Measurements from ENCODE around the gene C6orf118. TPM values are rescaled to one million over a fixed set of nuclear protein-coding genes. Genes with fewer than 3 reads are reported as not detected.

Gene C6orf118
- total RNA-seq, 4 donors from 2014 or later, result 2.6 to 2.8 TPM; not detected in 2

DNA sequence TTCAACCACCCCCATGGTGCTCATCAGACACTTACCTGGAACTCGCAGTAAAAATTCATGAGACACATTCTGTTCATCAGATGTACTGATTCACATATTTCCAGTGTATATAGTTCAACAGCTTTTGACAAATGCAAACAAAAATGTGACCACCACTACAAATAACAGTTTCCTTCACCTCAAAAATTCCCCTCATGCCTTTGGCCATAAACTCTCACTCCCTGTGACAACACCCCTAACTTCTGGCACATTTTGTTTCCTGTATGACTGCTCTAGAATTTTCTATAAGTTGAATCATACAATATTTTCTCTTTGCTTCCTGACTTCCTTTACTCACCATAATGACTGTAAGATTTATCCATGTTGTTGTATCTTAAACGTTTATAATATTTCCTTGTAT lies 63.7 kb downstream of the C6orf118 start:
- Histone ChIP-seq H3K4me3 (no peak overlapping the region), H3K27ac (no peak overlapping the region), H3K4me1 (no peaks in the 10 kb centered on the region), H3K9me3 (no peaks in the 10 kb centered on the region), H3K36me3 (no peaks in the 10 kb centered on the region), H3K27me3 (no peaks in the 10 kb centered on the region)
- no peak for DNase-seq
- TF ChIP-seq POLR2A (IDR thresholded peaks at IDR 0.05), result no peak
- TF ChIP-seq CTCF (IDR thresholded peaks at IDR 0.05), result no peak
- intact Hi-C loops (cut with DNase I; ENCODE audit: low total_unique reads), result no loop called here

GRCh38 chr6:165245287-165245686 lies 64.1 kb downstream of the C6orf118 start:
- H3K4me1 ChIP-seq, result no peaks in the 10 kb centered on the region
- H3K36me3 ChIP-seq, result no peaks in the 10 kb centered on the region
- intact Hi-C loops (cut with DNase I; ENCODE audit: low total_unique reads), result no loop called here
- no peak for DNase-seq
- TF ChIP-seq POLR2A (IDR thresholded peaks at IDR 0.05) (no peak), CTCF (IDR thresholded peaks at IDR 0.05) (no peak)
- H3K9me3 ChIP-seq, result no peaks in the 10 kb centered on the region
- H3K27me3 ChIP-seq, result no peaks in the 10 kb centered on the region
- H3K27ac ChIP-seq, result no peak overlapping the region
- no peak overlapping the region for H3K4me3 ChIP-seq

GRCh38 chr6:165244524-165245247 lies 64.7 kb downstream of the C6orf118 start:
- no peaks in the 10 kb centered on the region for H3K27me3 ChIP-seq
- TF ChIP-seq CTCF (IDR thresholded peaks at IDR 0.05), result no peak
- TF ChIP-seq POLR2A (IDR thresholded peaks at IDR 0.05), result no peak
- intact Hi-C loops (cut with DNase I; ENCODE audit: low total_unique reads), result no loop called here
- H3K4me1 ChIP-seq, result no peaks in the 10 kb centered on the region
- no peaks in the 10 kb centered on the region for H3K9me3 ChIP-seq
- H3K27ac ChIP-seq, result no peak overlapping the region
- DNase-seq, result no peak
- no peak overlapping the region for H3K4me3 ChIP-seq
- H3K36me3 ChIP-seq, result no peaks in the 10 kb centered on the region

DNA sequence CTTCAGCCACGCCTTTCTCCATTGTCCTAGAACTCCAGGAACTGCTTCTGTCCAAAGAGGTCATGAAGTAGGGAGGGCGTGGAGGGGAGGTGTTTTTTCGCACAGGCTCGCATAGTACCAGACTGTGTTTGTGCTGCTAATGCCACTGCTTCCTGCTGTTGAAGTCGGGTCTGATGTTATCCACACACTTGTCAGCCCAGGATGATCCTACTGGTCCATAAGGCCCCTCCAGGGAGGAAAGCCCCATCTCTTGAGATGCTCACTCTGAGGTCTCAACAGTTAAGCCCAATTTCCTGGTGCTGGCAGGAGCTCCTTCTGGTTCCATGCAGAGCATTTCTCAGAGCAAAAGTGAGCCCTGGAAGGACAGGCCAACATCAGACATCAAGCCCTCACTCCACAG lies 65.6 kb downstream of the C6orf118 start:
- Histone ChIP-seq H3K36me3 (no peaks in the 10 kb centered on the region), H3K27ac (no peak overlapping the region), H3K9me3 (no peaks in the 10 kb centered on the region), H3K4me1 (no peaks in the 10 kb centered on the region), H3K4me3 (no peak overlapping the region), H3K27me3 (no peaks in the 10 kb centered on the region)
- TF ChIP-seq POLR2A (IDR thresholded peaks at IDR 0.05) (no peak), CTCF (IDR thresholded peaks at IDR 0.05) (no peak)
- no peak for DNase-seq
- intact Hi-C loops (cut with DNase I; ENCODE audit: low total_unique reads), result no loop called here

DNA sequence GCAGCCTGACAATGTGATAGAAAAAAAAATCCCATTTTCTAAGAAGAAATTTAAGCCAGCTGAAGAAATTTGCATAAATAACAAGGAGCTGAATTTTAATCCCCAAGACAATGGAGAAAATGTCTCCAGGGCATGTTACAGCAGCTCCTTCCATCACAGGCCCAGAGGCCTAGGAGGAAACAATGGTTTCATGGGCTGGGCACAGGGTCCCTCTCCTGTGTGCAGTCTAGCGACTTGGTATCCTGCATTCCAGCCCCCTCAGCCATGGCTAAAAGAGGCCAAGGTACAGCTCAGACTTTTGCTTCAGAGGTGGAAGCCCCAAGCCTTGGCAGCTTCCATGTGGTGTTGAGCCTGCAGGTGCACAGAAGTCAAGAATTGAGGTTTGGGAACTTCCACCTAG lies 73.1 kb downstream of the C6orf118 start:
- Histone ChIP-seq H3K36me3 (no peaks in the 10 kb centered on the region), H3K27me3 (no peaks in the 10 kb centered on the region), H3K4me1 (no peaks in the 10 kb centered on the region), H3K9me3 (no peaks in the 10 kb centered on the region), H3K27ac (no peak overlapping the region), H3K4me3 (no peak overlapping the region)
- no peak for DNase-seq
- intact Hi-C loops (cut with DNase I; ENCODE audit: low total_unique reads), result no loop called here
- no peak for TF ChIP-seq POLR2A (IDR thresholded peaks at IDR 0.05)
- no peak for TF ChIP-seq CTCF (IDR thresholded peaks at IDR 0.05)

Measured in uterus (tissue), 4 donors.